T-helper 1 cell treated with Interleukin-12 subunit alpha and Interleukin-12 subunit beta and Interleukin-4 antibody, amounts not matched to agents 30 μg/mL and 1 μg/mL, for 36 hours (primary cell): ENCODE measurements around the gene CDK5RAP3.
"Not testable (repeated sequence)": the region's sequence is repeated elsewhere in the genome, so short reads cannot be mapped to it uniquely, and the experiment has no call there.

Experiments used
- H3K27ac Mint-ChIP-seq: one replicate; pipeline ENCODE4 v1.8.0; 2021; ENCODE audit warnings: mild to moderate bottlenecking, mixed read lengths
- H3K27me3 Mint-ChIP-seq: one replicate; pipeline ENCODE4 v1.8.0; 2021; ENCODE audit warnings: low read depth, mixed read lengths
- H3K36me3 Mint-ChIP-seq: one replicate; pipeline ENCODE4 v1.8.0; 2021; ENCODE audit warnings: low read depth, mixed read lengths
- H3K4me1 Mint-ChIP-seq: one replicate; pipeline ENCODE4 v1.8.0; 2021; ENCODE audit warnings: low read depth, mixed read lengths
- H3K4me3 Mint-ChIP-seq: one replicate; pipeline ENCODE4 v1.8.0; 2021; ENCODE audit warnings: mild to moderate bottlenecking, moderate library complexity, mixed read lengths
- H3K9me3 Mint-ChIP-seq: one replicate; pipeline ENCODE4 v1.8.0; 2021; ENCODE audit warnings: mixed read lengths

CDK5RAP3 gene

GRCh38 chr17:48011405-48012150 is 40.7 kb downstream of the CDK5RAP3 start:
- Mint-ChIP-seq H3K4me1 (peaks cover 16% of the 10 kb centered on the region), H3K36me3 (no peaks in the 10 kb centered on the region)

GRCh38 chr17:48012151-48012520 is 41.2 kb downstream of the CDK5RAP3 start:
- Mint-ChIP-seq H3K9me3 (no peaks in the 10 kb centered on the region), H3K4me3 (peak overlapping the region; percentile 88), H3K27ac (peak overlapping the region; percentile 27), H3K4me1 (peaks cover 17% of the 10 kb centered on the region), H3K27me3 (peaks cover 45% of the 10 kb centered on the region), H3K36me3 (no peaks in the 10 kb centered on the region)

More at GRCh38 chr17:48011405-48012150, 40.7 kb downstream of the CDK5RAP3 start:
- peaks cover 49% of the 10 kb centered on the region for H3K27me3 Mint-ChIP-seq
- peak overlapping the region; percentile 62 for H3K27ac Mint-ChIP-seq
- H3K4me3 Mint-ChIP-seq: peak overlapping the region; percentile 88
- no peaks in the 10 kb centered on the region for H3K9me3 Mint-ChIP-seq

GRCh38 chr17:48012654-48013053 is 41.7 kb downstream of the CDK5RAP3 start:
- no peaks in the 10 kb centered on the region for H3K36me3 Mint-ChIP-seq
- peaks cover 40% of the 10 kb centered on the region for H3K27me3 Mint-ChIP-seq
- H3K4me3 Mint-ChIP-seq: peak overlapping the region; percentile 64
- no peaks in the 10 kb centered on the region for H3K9me3 Mint-ChIP-seq
- no peak overlapping the region for H3K27ac Mint-ChIP-seq
- peaks cover 22% of the 10 kb centered on the region for H3K4me1 Mint-ChIP-seq

GRCh38 chr17:48013876-48014594 is 43.1 kb downstream of the CDK5RAP3 start:
- Mint-ChIP-seq H3K4me1 (peaks cover 28% of the 10 kb centered on the region), H3K36me3 (no peaks in the 10 kb centered on the region), H3K27me3 (peaks cover 34% of the 10 kb centered on the region), H3K9me3 (no peaks in the 10 kb centered on the region), H3K4me3 (no peak overlapping the region), H3K27ac (no peak overlapping the region)

GRCh38 chr17:48014595-48015111 is 43.7 kb downstream of the CDK5RAP3 start:
- Mint-ChIP-seq H3K4me1 (peaks cover 28% of the 10 kb centered on the region), H3K27me3 (peaks cover 30% of the 10 kb centered on the region), H3K9me3 (no peaks in the 10 kb centered on the region), H3K27ac (no peak overlapping the region), H3K4me3 (no peak overlapping the region), H3K36me3 (no peaks in the 10 kb centered on the region)

- peaks cover 27% of the 10 kb centered on the region for H3K4me1 Mint-ChIP-seq
- peak overlapping the region; percentile 28 for H3K4me3 Mint-ChIP-seq
- no peaks in the 10 kb centered on the region for H3K9me3 Mint-ChIP-seq
Observed at GRCh38 chr17:48016112-48016511, 45.2 kb downstream of the CDK5RAP3 start.

GRCh38 chr17:48017817-48018158 is 46.9 kb downstream of the CDK5RAP3 start:
- Mint-ChIP-seq H3K27ac (peak overlapping the region; percentile 94), H3K4me3 (peak overlapping the region; percentile 19), H3K27me3 (peaks cover 25% of the 10 kb centered on the region), H3K4me1 (peaks cover 21% of the 10 kb centered on the region)
- not testable (repeated sequence) for H3K36me3 Mint-ChIP-seq, H3K9me3 Mint-ChIP-seq

More at GRCh38 chr17:48016112-48016511, 45.2 kb downstream of the CDK5RAP3 start:
- Mint-ChIP-seq H3K27me3 (peaks cover 23% of the 10 kb centered on the region), H3K27ac (no peak overlapping the region), H3K36me3 (peaks cover 1% of the 10 kb centered on the region)

GRCh38 chr17:48021934-48022333 is 51.0 kb downstream of the CDK5RAP3 start:
- Mint-ChIP-seq H3K9me3 (no peaks in the 10 kb centered on the region), H3K36me3 (peaks cover 1% of the 10 kb centered on the region), H3K27ac (no peak overlapping the region), H3K4me1 (peaks cover 33% of the 10 kb centered on the region), H3K27me3 (peaks cover 16% of the 10 kb centered on the region), H3K4me3 (no peak overlapping the region)

- Mint-ChIP-seq H3K9me3 (no peaks in the 10 kb centered on the region), H3K27me3 (peaks cover 19% of the 10 kb centered on the region), H3K4me1 (peaks cover 25% of the 10 kb centered on the region), H3K27ac (no peak overlapping the region), H3K4me3 (peak overlapping the region; percentile 31), H3K36me3 (peaks cover 1% of the 10 kb centered on the region)
Observed at GRCh38 chr17:48022901-48023300, 52.0 kb downstream of the CDK5RAP3 start.

- H3K36me3 Mint-ChIP-seq: peaks cover 1% of the 10 kb centered on the region
- H3K4me1 Mint-ChIP-seq: peaks cover 22% of the 10 kb centered on the region
- peaks cover 19% of the 10 kb centered on the region for H3K27me3 Mint-ChIP-seq
Observed at GRCh38 chr17:48023400-48024148, 52.7 kb downstream of the CDK5RAP3 start.

GRCh38 chr17:48024149-48025039 is 53.5 kb downstream of the CDK5RAP3 start:
- no peaks in the 10 kb centered on the region for H3K9me3 Mint-ChIP-seq
- peak overlapping the region; percentile 83 for H3K4me3 Mint-ChIP-seq
- peak overlapping the region; percentile 83 for H3K27ac Mint-ChIP-seq
- peaks cover 25% of the 10 kb centered on the region for H3K27me3 Mint-ChIP-seq
- peaks cover 22% of the 10 kb centered on the region for H3K4me1 Mint-ChIP-seq
- peaks cover 1% of the 10 kb centered on the region for H3K36me3 Mint-ChIP-seq

More at GRCh38 chr17:48023400-48024148, 52.7 kb downstream of the CDK5RAP3 start:
- Mint-ChIP-seq H3K27ac (peak overlapping the region; percentile 54), H3K9me3 (no peaks in the 10 kb centered on the region), H3K4me3 (peak overlapping the region; percentile 67)

- Mint-ChIP-seq H3K4me1 (peaks cover 22% of the 10 kb centered on the region), H3K27me3 (peaks cover 26% of the 10 kb centered on the region), H3K36me3 (no peaks in the 10 kb centered on the region), H3K27ac (peak overlapping the region; percentile 83), H3K4me3 (peak overlapping the region; percentile 83), H3K9me3 (no peaks in the 10 kb centered on the region)
Observed at GRCh38 chr17:48025040-48025903, 54.4 kb downstream of the CDK5RAP3 start.
